GM19099 (cell line): ENCODE results near the gene COL6A1.

Experiments used
- POLR2A ChIP-seq: IDR thresholded peaks from 3 replicates; pipeline ENCODE4 v1.6.1; 2011; ENCODE audit warnings: low read depth; ENCODE audit not compliant: insufficient read length; ENCODE audit errors: extremely low read depth

The COL6A1 gene

DNA sequence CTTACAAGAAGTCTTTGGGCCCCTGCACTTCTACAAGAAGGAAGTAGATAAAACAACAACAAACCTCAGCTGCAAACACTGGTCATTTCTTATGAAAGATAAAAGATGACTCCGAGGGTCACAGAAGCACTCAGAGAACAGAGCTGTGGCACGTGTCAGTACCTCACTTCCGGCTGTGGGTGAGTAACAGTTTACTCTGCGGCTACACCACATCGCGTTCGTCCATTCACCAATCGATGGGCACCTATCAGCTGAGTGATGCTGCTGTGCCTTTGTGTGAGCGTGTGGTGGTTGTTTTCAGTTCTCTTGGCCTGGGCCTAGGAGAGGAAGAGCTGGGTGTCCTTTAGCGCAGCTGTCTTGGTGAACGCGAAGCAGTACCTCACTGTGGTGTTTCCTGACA, 49.9 kb downstream of the COL6A1 start:
- no peak for TF ChIP-seq POLR2A

GRCh38 chr21:46032100-46032499, 50.5 kb downstream of the COL6A1 start:
- no peak for TF ChIP-seq POLR2A

DNA sequence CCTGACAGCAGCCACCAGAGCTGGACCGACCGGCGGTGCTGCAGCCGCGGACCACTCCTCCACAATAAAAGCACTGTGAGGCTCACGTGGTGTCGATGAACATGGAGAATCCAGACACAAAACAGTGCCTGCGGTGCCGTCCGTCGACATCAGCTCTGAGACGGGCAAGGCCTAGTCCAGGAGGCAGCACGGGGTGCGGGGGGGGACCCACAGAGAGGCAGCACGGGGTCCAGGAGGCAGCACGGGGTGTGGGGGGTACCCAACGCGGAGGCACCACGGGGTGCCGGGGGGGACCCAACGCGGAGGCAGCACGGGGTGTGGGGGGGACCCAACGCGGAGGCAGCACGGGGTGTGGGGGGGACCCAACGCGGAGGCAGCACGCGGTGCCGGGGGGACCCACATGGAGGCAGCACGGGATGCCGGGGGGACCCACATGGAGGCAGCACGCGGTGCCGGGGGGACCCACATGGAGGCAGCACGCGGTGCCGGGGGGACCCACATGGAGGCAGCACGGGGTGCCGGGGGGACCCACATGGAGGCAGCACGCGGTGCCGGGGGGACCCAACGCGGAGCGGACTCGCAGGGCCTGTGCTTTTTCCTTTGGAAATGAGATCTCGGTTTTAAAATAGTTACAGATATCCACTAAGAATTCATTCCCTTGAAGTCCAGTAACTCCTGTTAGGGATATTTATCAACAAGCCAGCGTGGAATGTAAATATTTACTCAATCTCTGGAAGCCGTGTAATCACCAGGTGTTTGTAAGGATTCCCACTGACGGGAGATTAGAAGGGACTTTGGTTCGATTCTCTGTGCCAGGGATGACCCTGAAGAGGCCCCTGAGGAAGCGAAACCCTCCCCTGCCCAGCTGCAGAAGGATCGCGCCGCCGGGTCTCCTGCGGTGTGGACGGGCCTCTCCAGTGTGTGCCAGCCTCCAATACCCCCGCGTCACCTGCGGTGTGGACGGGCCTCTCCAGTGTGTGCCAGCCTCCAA, 52.1 kb downstream of the COL6A1 start:
- no peak for TF ChIP-seq POLR2A

DNA sequence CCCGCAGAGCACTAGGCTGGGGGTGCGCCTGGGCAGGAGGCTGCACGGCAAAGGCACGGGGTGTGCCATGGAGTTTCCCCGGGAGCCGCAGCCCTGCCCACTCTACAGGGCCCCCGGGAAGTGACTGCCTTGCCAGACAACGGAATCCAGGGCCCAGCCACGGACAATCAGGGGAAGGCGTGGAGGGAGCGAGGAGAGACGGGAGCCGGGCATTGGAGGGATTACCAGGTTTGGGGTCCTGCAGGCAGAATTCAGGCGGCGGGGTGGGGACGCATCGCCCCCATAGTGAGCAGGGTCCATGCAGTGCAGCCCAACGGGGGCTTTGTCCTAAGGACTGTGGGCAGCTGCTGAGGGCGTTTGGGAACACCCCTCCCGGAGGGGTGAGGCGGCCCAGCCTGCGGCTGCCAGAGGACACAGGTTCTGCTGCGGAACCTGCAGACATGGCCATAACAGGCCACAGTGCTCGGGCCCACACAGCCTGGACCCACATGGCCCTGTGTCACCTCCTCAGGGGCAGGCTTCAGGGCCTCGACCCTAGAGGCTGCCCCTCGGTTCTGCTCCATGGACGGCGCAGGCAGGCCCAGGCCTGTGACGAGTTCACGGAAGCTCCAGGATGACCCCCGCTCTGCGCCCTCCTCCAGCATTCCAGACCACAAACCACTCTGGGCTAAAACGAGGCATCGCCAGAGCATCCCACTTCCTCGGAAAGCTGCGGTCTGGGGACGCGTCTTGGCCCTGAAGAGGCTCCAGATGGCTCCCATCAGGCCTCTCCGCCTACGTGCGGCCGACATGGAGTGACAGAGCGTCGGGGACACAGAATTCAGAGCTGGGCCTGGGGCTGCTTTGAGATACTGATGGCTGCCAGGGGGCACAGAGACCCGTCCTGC, 54.5 kb downstream of the COL6A1 start:
- no peak for TF ChIP-seq POLR2A

- TF ChIP-seq POLR2A: no peak
Observed at GRCh38 chr21:46036696-46037330, 55.2 kb downstream of the COL6A1 start.

GRCh38 chr21:46037331-46038325, 56.1 kb downstream of the COL6A1 start:
- no peak for TF ChIP-seq POLR2A

GRCh38 chr21:46038341-46038829, 56.8 kb downstream of the COL6A1 start:
- TF ChIP-seq POLR2A: no peak

GRCh38 chr21:46038871-46039397, 57.4 kb downstream of the COL6A1 start:
- no peak for TF ChIP-seq POLR2A

DNA sequence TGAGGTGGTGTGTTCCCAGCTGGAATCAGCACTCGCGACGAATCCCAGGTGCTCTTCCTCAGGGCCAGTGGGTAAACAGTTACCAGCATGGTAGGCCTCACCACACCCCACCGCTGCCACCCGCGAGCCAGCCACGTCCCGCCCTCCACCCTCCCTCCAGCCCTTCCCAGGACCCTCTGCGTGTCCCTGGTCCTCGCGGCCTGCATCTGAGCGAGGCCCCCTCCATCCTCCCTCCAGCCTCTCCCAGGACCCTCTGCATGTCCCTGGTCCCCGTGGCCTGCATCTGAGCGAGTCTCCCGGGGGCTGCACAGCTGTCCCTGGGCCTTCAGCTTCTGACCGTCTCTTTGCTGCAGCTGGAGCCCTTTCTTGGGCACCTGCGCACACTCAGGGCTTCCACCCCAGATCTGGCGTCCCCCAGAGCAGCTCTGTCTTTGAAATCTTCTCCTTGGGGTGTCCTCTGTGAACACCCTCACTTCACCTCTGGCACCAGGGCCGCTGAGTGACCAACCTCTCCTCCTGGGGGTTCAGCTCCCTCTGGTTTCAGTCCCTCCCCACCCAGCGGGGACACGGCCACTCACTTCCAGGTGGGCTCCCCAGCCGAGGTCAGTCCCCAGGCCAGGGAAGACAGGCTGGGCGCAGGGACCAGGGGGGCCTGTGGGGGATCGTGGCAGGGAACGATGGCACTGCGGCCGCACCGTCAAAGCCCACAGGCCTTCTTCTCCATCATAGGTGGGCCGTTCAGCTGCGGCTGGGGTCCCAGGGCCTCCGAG, 58.5 kb downstream of the COL6A1 start:
- TF ChIP-seq POLR2A: no peak

DNA sequence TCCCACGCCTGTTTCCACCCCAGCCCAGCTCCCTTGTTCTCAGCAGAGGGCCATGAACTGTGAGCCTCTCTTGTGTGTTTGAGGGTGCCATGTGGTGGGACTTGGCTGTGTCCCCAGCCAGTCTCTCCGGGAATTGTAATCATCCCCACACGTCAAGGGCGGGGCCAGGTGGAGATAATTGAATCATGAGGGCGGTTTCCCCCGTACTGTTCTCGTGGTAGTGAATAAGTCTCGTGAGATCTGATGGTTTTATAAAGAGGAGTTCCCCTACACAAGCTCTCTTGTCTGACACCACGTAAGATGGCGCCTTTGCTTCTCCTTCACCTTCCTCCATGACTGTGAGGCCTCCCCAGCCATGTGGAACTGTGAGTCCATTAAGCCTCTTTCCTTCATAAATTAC, 59.1 kb downstream of the COL6A1 start:
- TF ChIP-seq POLR2A: no peak

DNA sequence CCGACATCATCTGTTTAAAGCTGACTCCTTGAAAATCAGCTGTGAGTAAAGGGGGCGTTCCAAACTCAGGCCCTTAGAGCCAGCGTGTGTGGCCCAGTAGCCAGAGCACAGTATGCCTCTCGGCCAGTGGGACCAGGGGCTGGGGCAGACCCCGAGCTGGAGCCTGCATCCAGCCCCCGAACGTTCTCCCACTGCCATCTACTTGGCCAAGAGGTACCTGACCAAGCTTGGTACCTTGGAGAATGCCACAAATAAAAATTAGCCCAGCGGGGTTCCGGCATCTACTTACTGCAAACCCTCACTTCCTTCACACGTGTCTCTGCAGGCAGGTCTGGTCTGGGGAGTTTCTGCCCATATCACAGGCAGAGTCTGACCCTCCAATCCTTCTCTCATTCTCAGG, 59.6 kb downstream of the COL6A1 start:
- TF ChIP-seq POLR2A: no peak

- TF ChIP-seq POLR2A: no peak
Observed at GRCh38 chr21:46045154-46045553, 63.6 kb downstream of the COL6A1 start.

DNA sequence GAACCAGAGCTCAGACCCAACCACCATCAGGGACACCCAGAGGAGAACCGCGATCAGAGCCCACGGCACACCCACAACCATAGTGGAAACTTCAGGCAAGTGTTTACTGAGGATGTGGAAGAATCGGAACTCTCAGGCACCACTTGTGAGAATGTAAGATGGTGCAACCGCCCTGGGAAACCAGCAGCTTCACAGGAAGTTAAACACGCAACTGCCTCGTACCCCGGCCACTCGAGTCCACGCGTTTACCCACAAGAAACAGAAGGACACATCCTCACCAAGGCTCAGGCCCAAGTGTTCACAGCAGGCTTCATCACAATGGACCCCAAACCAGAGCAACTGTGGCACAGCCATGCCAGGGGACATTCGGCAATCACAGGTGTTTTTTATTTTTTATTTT, 64.9 kb downstream of the COL6A1 start:
- no peak for TF ChIP-seq POLR2A
